ENCODE data around the gene UBE2K.

Gene UBE2K

GRCh38 chr4:39822662-39823061 lies 124.7 kb downstream of the UBE2K start:
- H3K27ac ChIP-seq (ENCODE audit: low read depth, low read length, severe bottlenecking): no peak overlapping the region
- no peak overlapping the region for H3K4me3 ChIP-seq (ENCODE audit: extremely low read depth, insufficient read depth, low read length, poor library complexity, severe bottlenecking)
- H3K9me3 ChIP-seq (ENCODE audit: control insufficient read depth, low read length): no peaks in the 10 kb centered on the region
- H3K36me3 ChIP-seq (ENCODE audit: control insufficient read depth, insufficient read depth, low read length): peaks cover 33% of the 10 kb centered on the region
- H3K4me1 ChIP-seq (ENCODE audit: control insufficient read depth, insufficient read depth, low read length, poor library complexity, severe bottlenecking): peaks cover 13% of the 10 kb centered on the region

- Histone ChIP-seq H3K9me3 (ENCODE audit: control insufficient read depth, low read length) (no peaks in the 10 kb centered on the region), H3K4me1 (ENCODE audit: control insufficient read depth, insufficient read depth, low read length, poor library complexity, severe bottlenecking) (peaks cover 13% of the 10 kb centered on the region), H3K4me3 (ENCODE audit: extremely low read depth, insufficient read depth, low read length, poor library complexity, severe bottlenecking) (no peak overlapping the region), H3K36me3 (ENCODE audit: control insufficient read depth, insufficient read depth, low read length) (peaks cover 39% of the 10 kb centered on the region), H3K27ac (ENCODE audit: low read depth, low read length, severe bottlenecking) (peak overlapping the region; percentile 13)
- WGBS, 2 experiments (ENCODE audit: insufficient coverage in 2 of 2): 100% methylated on average over 1 of the region's 2 CpGs; no CpG with 5 or more reads in 1 of the 2 experiments
Measured at GRCh38 chr4:39823191-39823590, 125.3 kb downstream of the UBE2K start.

- peaks cover 55% of the 10 kb centered on the region for H3K36me3 ChIP-seq (ENCODE audit: control insufficient read depth, insufficient read depth, low read length)
- no peaks in the 10 kb centered on the region for H3K9me3 ChIP-seq (ENCODE audit: control insufficient read depth, low read length)
- no peak overlapping the region for H3K4me3 ChIP-seq (ENCODE audit: extremely low read depth, insufficient read depth, low read length, poor library complexity, severe bottlenecking)
- 93 to 100% methylated on average over 2 to 3 of the region's 3 CpGs for whole genome bisulfite sequencing, 2 experiments (ENCODE audit: insufficient coverage in 2 of 2)
- peaks cover 13% of the 10 kb centered on the region for H3K4me1 ChIP-seq (ENCODE audit: control insufficient read depth, insufficient read depth, low read length, poor library complexity, severe bottlenecking)
- peak overlapping the region; percentile 70 for H3K27ac ChIP-seq (ENCODE audit: low read depth, low read length, severe bottlenecking)
Measured at GRCh38 chr4:39825090-39825489, 127.2 kb downstream of the UBE2K start.

GRCh38 chr4:39825741-39826231 lies 127.8 kb downstream of the UBE2K start:
- WGBS, 2 experiments (ENCODE audit: insufficient coverage in 2 of 2): 76 to 93% methylated on average over 4 of the region's 7 CpGs
- Histone ChIP-seq H3K9me3 (ENCODE audit: control insufficient read depth, low read length) (no peaks in the 10 kb centered on the region), H3K36me3 (ENCODE audit: control insufficient read depth, insufficient read depth, low read length) (peaks cover 62% of the 10 kb centered on the region), H3K4me1 (ENCODE audit: control insufficient read depth, insufficient read depth, low read length, poor library complexity, severe bottlenecking) (peaks cover 13% of the 10 kb centered on the region), H3K27ac (ENCODE audit: low read depth, low read length, severe bottlenecking) (peak overlapping the region; percentile 70), H3K4me3 (ENCODE audit: extremely low read depth, insufficient read depth, low read length, poor library complexity, severe bottlenecking) (no peak overlapping the region)
